ENCODE results near the gene SLAIN1. TPM values are rescaled to one million over a fixed set of nuclear protein-coding genes. Genes with fewer than 3 reads are reported as not detected.
"Not testable (repeated sequence)": the region's sequence is repeated elsewhere in the genome, so short reads cannot be mapped to it uniquely, and the experiment has no call there.

Gene SLAIN1
- 10 to 100 TPM in 5 of 6 donors, 1 to 10 TPM in 1; 9.4 to 36.4 (median 20.0) TPM for polyA plus RNA-seq (ENCODE audit: low read depth in 6 of 6)

DNA sequence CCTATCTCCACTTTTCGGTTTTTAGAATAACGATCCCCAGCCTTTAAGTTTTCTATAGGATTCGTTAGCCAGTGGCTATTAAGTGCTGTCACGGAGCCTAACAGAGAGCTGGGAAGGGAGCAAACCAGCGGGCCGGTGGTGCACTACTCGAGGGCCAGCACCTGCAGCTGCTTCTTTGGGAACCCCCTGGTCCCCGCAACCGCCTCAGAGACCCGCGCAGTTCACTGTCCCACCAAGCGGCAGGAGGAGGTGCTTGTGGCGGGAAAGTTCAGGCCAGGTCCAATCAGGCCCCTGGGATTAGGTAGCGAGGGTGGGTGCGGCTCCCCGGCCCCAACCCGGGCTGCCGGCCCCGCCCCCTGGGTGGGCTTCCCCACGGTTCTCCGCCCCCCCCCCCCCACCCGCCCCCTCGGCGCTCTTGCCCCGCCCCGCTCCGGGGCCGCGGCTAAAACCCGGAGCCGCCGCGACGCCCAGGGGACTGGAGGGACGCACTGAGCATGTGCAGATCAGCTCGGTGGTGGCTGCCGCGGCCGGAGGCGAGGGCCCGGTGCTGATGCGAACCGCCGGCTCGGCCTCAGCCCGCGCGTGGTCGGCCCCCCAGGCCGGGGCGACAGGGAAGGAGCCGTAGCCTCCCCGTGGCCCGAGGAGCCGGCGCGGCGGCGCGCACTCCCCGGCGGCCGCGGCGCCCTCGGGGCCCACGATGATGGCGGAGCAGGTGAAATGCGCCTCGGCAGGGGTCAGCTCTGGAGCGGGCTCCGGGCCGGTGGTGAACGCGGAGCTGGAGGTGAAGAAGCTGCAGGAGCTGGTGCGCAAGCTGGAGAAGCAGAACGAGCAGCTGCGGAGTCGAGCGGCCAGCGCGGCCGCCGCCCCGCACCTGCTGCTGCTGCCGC is at the start of gene SLAIN1:
TSS of gene SLAIN1 (plus strand) at position 471 of the 887 bp plus-strand sequence. CDS start at position 698, 227 bp downstream.
- Mint-ChIP-seq H3K27me3 (no peaks in the 10 kb centered on the region), H3K4me1 (peaks cover 22 to 30% (median 27%) of the 10 kb centered on the region in 3 donors), H3K36me3 (peaks cover 0 to 7% of the 10 kb centered on the region in 2 donors), H3K9me3 (no peaks in the 10 kb centered on the region), H3K4me3 (peak within 1 kb of the TSS; percentile 93 to 100 (median 98)), H3K27ac (peak within 1 kb of the TSS; percentile 93 to 98 (median 94))
- DNase-seq (peak; percentile 89), ATAC-seq (ENCODE audit: low read depth in 2 of 2) (peak; percentile 83 to 89)

DNA sequence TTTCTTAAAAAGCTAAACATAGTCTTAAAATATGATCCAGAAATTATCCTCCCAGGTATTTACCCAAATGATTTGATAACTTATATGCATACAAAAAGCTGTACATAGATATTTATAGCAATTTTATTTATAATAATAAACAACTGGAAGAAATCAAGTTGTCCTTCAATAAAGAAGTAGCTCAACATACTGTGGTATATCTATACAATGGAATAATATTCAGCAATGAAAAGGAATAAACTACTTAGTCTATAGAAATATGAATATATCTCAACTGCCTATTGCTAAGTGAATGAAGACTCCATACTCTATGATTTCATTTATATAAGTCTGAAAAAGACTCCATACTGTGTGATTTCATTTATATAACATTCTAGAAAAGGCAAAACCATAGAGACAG is 47.1 kb upstream of the SLAIN1 start:
- no peak overlapping the region for H3K27ac Mint-ChIP-seq
- no peak for ATAC-seq (ENCODE audit: low read depth in 2 of 2)
- H3K27me3 Mint-ChIP-seq = peaks cover 9 to 21% (median 12%) of the 10 kb centered on the region in 3 donors
- H3K4me3 Mint-ChIP-seq = no peak overlapping the region
- DNase-seq = no peak
- peaks cover 7 to 24% (median 12%) of the 10 kb centered on the region in 7 donors for H3K9me3 Mint-ChIP-seq
- no peaks in the 10 kb centered on the region for H3K4me1 Mint-ChIP-seq
- peaks cover 8 to 10% of the 10 kb centered on the region in 2 donors for H3K36me3 Mint-ChIP-seq

DNA sequence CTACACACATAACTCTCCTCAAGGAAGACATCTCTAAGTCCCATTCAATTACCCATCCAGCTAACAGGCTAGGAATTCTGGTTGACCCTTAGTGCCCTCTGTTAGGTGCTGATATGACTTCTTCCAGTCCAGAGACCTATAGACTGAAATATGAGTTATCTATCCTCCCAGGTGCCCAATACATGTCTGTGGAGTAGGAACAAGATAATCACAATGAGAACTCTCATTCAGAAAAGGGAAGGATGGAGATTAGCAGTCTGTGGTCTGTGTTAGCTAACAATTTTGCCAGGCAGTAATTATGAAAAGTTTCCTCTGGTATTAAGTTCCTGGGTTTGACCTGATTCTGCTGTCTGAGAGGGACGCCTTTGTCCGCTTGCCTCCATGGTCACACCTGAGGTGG is 44.2 kb upstream of the SLAIN1 start:
- H3K4me1 Mint-ChIP-seq = no peaks in the 10 kb centered on the region
- H3K9me3 Mint-ChIP-seq = peaks cover 7 to 24% (median 14%) of the 10 kb centered on the region in 7 donors
- no peak overlapping the region for H3K27ac Mint-ChIP-seq

DNA sequence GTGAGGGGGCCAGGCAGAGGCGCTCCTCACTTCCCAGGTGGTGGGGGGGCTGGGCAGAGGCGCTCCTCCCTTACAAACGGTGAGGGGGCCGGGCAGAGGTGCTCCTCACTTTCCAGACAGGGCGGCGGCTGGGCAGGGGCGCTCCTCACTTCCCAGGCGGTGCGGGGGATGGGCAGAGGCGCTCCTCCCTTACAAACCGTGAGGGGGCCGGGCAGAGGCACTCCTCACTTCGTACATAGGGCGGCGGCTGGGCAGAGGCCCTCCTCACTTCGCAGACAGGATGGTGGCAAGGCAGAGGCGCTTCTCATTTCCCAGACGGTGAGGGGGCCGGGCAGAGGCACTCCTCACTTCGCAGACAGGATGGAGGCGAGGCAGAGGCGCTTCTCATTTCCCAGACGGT is 37.5 kb upstream of the SLAIN1 start:
- ATAC-seq (ENCODE audit: low read depth in 2 of 2); H3K36me3 Mint-ChIP-seq; H3K4me1 Mint-ChIP-seq; H3K27ac Mint-ChIP-seq; H3K27me3 Mint-ChIP-seq; H3K4me3 Mint-ChIP-seq; DNase-seq; H3K9me3 Mint-ChIP-seq: not testable (repeated sequence)

More for the DNA sequence above, 44.2 kb upstream of the SLAIN1 start:
- DNase-seq = no peak
- H3K27me3 Mint-ChIP-seq = peaks cover 4 to 12% (median 12%) of the 10 kb centered on the region in 3 donors
- peaks cover 8 to 10% of the 10 kb centered on the region in 2 donors for H3K36me3 Mint-ChIP-seq
- ATAC-seq (ENCODE audit: low read depth in 2 of 2) = no peak
- H3K4me3 Mint-ChIP-seq = no peak overlapping the region

DNA sequence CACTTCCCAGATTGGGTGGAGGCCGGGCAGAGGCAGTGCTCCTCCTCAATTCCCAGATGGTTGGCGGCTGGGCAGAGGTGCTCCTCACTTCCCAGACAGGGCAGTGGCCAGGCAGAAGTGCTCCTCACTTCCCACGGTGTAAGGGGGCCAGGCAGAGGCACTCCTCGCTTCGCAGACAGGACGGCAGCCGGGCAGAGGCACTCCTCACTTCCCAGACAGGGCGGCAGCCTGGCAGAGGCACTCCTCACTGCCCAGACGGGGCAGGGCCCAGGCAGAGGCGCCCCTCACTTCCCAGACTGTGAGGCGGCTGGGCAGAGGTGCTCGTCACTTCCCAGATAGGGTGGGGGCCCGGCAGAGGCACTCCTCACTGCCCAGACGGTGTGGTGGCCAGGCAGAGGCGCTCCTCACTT is 36.6 kb upstream of the SLAIN1 start:
- ATAC-seq (ENCODE audit: low read depth in 2 of 2) (no peak), DNase-seq (no peak)
- Mint-ChIP-seq H3K36me3 (no peaks in the 10 kb centered on the region), H3K4me3 (no peak overlapping the region), H3K27me3 (peaks cover 0 to 4% (median 0%) of the 10 kb centered on the region in 3 donors), H3K4me1 (no peaks in the 10 kb centered on the region), H3K27ac (no peak overlapping the region), H3K9me3 (peaks cover 0 to 5% (median 2%) of the 10 kb centered on the region in 7 donors)

DNA sequence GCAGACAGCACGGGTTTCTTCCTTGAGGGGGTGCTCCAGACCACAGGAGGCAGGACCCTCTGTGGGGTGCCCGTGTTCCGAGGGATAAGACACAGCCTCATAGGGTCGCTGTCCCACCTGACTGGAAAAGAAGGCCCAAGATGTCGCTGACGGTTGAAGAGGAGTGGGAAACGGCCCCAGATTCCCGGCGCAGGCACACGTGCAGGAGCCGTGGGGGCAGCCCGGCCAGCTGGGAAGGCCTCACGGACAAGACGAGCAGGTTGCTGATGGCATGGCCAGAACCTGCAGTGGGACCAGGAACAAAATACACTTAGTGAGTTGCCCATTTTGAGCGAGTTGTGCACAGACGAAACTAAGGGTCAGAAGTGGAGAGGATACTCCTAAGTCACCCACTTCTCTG is 35.2 kb upstream of the SLAIN1 start:
- H3K27me3 Mint-ChIP-seq; DNase-seq; ATAC-seq (ENCODE audit: low read depth in 2 of 2); H3K4me3 Mint-ChIP-seq; H3K9me3 Mint-ChIP-seq; H3K36me3 Mint-ChIP-seq; H3K27ac Mint-ChIP-seq; H3K4me1 Mint-ChIP-seq: not testable (repeated sequence)

DNA sequence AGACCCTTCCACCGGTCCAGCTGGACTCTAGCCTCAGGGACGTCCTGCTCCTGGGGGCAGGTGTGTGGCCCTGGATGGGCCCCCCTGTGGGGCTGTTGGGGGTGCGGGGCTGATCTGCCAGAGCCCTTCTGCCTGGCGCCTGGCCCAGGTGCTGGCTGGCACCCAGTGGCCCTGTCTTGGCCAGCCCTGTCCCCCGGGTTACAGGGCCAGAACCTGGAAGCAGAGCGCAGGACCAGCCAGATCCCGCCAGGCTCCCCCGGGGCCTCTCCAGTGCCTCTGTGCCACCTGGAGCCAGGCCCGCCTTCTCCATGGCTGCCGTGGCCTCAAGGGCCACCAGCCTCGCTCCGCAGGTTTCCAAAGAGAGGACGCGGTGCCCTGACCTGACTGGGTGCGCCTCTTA is 34.7 kb upstream of the SLAIN1 start:
- H3K4me3 Mint-ChIP-seq; H3K27ac Mint-ChIP-seq; H3K36me3 Mint-ChIP-seq; DNase-seq; ATAC-seq (ENCODE audit: low read depth in 2 of 2); H3K9me3 Mint-ChIP-seq; H3K4me1 Mint-ChIP-seq: not testable (repeated sequence)
- H3K27me3 Mint-ChIP-seq = peaks cover 4 to 11% (median 10%) of the 10 kb centered on the region in 3 donors

DNA sequence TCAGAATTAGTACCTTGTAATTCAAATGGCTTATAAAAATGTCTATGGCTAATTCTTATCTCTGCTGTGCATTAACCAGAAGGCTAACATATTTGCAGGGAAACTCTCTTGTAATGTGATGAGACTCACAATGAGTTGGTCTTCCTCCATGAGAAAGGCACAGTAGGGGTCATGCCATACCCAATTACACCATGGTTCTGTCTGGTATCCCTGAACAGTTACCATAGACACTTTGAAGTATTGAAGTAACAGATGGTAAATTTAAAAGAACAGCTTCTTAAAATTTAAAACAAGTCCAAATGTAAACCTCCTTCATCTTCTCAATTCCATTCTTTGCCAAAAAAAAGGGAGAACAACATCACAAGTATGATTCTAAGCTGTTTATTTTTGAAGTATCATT is 22.6 kb upstream of the SLAIN1 start:
- Mint-ChIP-seq H3K27me3 (peaks cover 38 to 80% (median 59%) of the 10 kb centered on the region in 3 donors), H3K9me3 (peaks cover 0 to 23% (median 8%) of the 10 kb centered on the region in 7 donors), H3K4me3 (no peak overlapping the region), H3K27ac (no peak overlapping the region), H3K36me3 (no peaks in the 10 kb centered on the region), H3K4me1 (no peaks in the 10 kb centered on the region)
- DNase-seq (no peak), ATAC-seq (ENCODE audit: low read depth in 2 of 2) (no peak)

DNA sequence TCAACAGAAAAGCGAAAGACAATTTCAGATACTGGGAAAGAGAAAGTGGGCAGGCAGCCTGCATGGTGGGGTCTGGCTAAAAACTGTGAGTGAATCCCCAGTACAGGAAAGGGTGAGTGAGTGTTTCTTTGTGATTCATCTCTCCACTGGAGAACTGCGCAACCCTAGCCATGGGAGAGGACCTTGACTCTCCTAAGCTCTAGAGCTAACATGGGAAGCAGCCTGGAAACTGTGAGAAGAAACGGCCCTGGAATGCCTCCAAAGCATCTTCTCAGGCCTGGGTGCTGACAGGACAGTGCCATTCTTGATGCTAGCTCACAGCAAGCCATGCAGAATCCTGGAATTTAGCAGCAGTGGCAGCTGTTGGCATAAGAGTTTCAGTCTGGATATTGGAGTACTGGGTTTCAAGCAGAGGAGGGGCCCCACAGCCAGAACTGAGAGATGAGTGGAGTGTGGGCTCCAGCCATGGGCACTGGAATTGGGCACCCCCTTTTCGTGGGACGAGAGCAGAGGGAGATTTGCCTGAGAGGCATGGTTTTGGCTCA is 18.7 kb upstream of the SLAIN1 start:
- Mint-ChIP-seq H3K9me3 (peaks cover 0 to 13% (median 4%) of the 10 kb centered on the region in 7 donors), H3K27me3 (peaks cover 22 to 48% (median 42%) of the 10 kb centered on the region in 3 donors), H3K4me1 (no peaks in the 10 kb centered on the region), H3K4me3 (no peak overlapping the region), H3K27ac (no peak overlapping the region), H3K36me3 (no peaks in the 10 kb centered on the region)
- DNase-seq (no peak), ATAC-seq (ENCODE audit: low read depth in 2 of 2) (no peak)

DNA sequence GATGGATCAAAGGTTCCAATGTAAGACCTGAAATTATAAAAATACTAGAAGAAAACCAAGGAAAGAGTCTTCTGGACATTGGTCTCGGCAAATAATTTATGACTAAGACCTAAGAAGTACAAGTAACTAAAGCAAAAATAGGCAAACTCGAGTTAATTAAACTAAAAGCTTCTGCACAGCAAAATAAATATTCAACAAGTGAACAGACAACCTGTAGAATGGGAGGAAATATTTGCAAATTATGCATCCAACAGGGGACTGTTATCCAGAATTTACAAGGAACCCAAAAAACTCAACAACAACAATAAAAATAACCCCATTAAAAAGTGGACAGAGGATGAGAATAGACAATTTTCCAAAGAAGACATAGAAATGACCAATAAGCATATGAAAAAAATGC is 9.7 kb upstream of the SLAIN1 start:
- ATAC-seq (ENCODE audit: low read depth in 2 of 2) (no peak), DNase-seq (no peak)
- Mint-ChIP-seq H3K4me3 (no peak overlapping the region), H3K27me3 (peaks cover 0 to 17% (median 9%) of the 10 kb centered on the region in 3 donors), H3K4me1 (no peaks in the 10 kb centered on the region), H3K9me3 (peaks cover 7 to 26% (median 19%) of the 10 kb centered on the region in 7 donors), H3K36me3 (no peaks in the 10 kb centered on the region), H3K27ac (no peak overlapping the region)

DNA sequence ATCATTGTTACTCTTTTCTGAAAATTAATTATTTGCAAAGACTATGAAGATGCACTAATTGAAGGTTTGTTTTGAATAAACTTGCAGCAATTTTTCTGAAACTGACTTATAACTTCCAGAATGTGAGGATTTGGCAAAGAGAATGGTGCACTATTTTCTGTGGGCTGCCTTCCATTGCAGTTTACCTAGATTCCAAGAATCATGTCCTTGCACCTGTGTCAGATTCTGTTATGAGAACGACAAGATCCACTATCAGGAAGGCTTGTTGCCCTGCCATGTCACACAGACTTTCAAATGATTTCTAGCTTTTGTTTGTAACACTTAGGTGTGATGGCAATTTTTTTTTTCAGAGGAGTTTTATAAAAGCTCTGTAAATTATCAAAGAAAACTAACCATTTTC is 5.6 kb upstream of the SLAIN1 start:
- Mint-ChIP-seq H3K27ac (no peak overlapping the region), H3K4me3 (no peak overlapping the region), H3K36me3 (no peaks in the 10 kb centered on the region), H3K27me3 (peaks cover 0 to 17% (median 9%) of the 10 kb centered on the region in 3 donors), H3K9me3 (peaks cover 0 to 13% (median 10%) of the 10 kb centered on the region in 7 donors), H3K4me1 (peaks cover 10 to 12% (median 11%) of the 10 kb centered on the region in 3 donors)
- ATAC-seq (ENCODE audit: low read depth in 2 of 2) (no peak), DNase-seq (no peak)

DNA sequence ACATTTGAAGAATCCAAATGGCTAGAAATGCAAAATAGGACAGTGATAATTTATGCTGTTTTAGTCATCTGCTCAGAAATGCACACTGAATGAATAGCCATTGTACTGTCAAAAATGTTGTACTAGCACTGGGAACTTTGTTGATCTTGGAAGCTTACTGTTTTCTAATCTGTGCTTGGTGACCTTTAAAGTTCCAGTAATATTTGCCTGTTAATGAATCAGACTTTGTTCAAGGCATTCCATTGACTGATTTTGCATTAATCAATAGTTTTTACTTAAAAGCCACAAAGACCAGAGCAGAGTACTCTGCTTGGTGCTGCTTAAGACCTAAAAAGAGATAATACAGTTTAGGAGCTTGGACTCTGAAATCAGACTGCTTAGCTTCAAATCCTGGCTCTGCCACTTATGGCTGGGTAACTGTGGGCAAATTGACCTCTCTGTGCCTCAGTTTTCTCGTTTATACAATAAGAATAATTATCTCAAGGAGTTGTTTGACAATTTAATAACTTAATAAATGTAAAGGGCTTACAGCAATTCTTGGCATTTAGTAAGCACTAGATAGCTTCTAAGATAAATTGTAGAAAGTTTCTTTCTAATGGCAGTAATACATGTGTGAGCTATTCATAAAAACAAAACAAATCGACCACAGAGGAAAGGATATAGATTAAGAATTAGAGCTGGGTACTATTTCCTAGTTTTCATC is 4.6 kb upstream of the SLAIN1 start:
- Mint-ChIP-seq H3K36me3 (no peaks in the 10 kb centered on the region), H3K4me3 (no peak overlapping the region), H3K27ac (no peak overlapping the region), H3K4me1 (peaks cover 13 to 16% (median 15%) of the 10 kb centered on the region in 3 donors), H3K9me3 (peaks cover 0 to 4% (median under 1%) of the 10 kb centered on the region in 7 donors), H3K27me3 (peaks cover 0 to 7% (median 2%) of the 10 kb centered on the region in 3 donors)
- DNase-seq (no peak), ATAC-seq (ENCODE audit: low read depth in 2 of 2) (no peak)

DNA sequence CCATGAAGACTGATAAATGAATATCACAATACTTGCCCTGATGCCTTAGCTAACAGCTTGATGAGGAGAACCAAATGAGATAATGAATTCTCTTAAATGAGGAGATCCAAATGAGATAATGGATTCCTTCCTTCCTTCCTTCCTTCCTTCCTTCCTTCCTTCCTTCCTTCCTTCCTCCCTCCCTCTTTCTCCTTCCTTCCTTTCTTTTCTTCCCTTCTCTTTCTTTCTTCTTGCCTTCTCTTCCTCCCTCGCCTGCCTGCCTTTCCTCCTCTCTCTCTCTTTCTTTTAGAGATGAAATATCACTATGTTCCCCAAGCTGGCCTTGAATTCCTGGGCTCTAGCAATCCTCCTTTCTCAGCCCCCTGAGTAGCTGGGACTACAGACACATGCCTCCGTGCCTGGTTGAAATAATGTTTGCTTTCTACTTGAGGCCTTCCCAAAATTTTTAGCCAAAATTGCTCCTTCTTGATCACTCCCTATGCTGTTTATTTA is 4.0 kb upstream of the SLAIN1 start:
- H3K27me3 Mint-ChIP-seq = peaks cover 0 to 1% (median 0%) of the 10 kb centered on the region in 3 donors
- H3K27ac Mint-ChIP-seq = peak overlapping the region in 1 of 6 donors; percentile 18
- no peak for DNase-seq
- no peaks in the 10 kb centered on the region for H3K9me3 Mint-ChIP-seq
- H3K4me3 Mint-ChIP-seq = no peak overlapping the region
- no peak for ATAC-seq (ENCODE audit: low read depth in 2 of 2)
- peaks cover 0 to under 1% of the 10 kb centered on the region in 2 donors for H3K36me3 Mint-ChIP-seq
- H3K4me1 Mint-ChIP-seq = peaks cover 13 to 16% (median 15%) of the 10 kb centered on the region in 3 donors

All from naive B cell (primary cell).